ENCODE measurements around the gene LMNA.

DNA sequence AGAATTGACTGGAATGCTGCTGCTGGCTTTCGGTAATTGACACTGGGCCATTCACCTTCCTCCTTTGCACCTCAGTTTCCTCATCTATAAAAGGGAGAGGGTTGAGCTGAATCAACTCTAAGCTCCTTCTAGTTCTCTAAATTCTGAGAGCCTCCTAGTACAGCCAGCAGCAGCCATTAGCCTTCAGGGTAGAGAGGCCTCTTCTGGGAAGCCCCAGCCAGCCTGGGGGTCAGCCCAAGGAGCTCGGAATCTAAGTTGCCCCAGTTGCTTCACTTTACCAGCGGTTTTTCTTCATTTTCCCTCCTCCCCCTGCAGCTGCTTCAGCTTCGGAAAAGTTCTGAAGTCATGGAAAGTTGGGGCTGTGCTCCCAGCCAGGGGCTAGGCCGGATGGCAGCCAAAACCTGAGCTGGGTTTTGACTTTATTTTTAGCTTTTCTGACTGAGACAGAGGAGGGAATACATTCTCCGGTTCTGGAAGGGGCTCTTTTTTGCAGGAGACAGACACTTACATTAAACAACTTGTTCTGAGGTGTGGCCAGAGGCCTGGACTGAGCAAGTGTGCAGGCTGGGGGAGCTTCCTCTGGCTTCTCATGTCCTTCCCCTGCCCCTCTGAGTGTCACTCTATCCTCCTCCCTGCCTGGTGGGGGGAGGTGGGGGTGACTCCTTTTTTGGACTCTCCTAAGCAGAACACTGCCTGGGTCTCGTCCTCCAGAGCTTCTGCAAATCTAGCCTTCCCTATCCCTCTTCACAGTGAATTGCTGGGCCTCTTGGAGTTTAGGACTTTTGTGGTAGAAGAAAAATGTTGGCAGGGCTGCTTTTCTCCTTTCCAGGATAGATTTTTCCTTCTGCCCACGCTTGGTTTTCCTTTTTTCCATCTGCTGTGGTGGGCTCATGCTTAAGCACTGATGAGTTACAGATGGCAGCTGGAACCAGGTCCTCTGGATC is 14.4 kb downstream of the LMNA start:
- no peak for TF ChIP-seq NR2F1 (conservative IDR thresholded peaks at IDR 0.05)
- TF ChIP-seq POLR2A (IDR thresholded peaks at IDR 0.05; ENCODE audit: low read depth, low read length): no peak

Measured in GM12878 (cell line).